GM18505 (cell line): Measurements from ENCODE around the gene MAOB.
"Not testable (repeated sequence)": the region's sequence is repeated elsewhere in the genome, so short reads cannot be mapped to it uniquely, and the experiment has no call there.

Source experiments
- ATAC-seq: cut with Tn5 transposase; IDR thresholded peaks from one replicate; pipeline ENCODE4 v1.9.1; 2021; ENCODE audit not compliant: unreplicated experiment
- POLR2A ChIP-seq: IDR thresholded peaks from 4 replicates; pipeline ENCODE4 v1.6.1; 2011; ENCODE audit warnings: borderline replicate concordance; ENCODE audit not compliant: insufficient read depth, insufficient read length; ENCODE audit errors: extremely low read depth

MAOB gene

DNA sequence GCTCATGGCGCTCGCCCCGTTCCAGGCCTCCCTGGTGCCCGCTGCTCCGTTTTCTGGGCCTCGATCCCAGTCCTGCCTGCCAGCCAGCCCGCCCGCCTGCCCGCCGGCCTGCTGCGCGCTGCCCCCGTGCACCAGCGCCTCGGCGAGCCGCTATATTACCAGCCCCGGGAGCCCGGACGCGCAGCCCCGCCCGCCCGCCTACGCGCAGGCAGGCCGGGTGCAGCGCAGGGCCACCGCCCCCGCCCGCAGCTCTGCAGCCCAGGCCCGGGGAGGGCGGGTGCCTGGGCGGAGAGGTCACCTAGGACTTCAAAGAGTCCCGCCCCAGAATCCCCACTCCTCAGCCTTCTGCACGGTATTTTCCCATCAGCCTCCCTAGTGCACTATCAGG, at the start of gene MAOB:
Gene MAOB, minus strand, starts transcription at position 157 of the 388 bp plus-strand sequence. Its CDS starts 151 bp downstream, at position 6.
- TF ChIP-seq POLR2A, result no peak
- no peak for ATAC-seq

DNA sequence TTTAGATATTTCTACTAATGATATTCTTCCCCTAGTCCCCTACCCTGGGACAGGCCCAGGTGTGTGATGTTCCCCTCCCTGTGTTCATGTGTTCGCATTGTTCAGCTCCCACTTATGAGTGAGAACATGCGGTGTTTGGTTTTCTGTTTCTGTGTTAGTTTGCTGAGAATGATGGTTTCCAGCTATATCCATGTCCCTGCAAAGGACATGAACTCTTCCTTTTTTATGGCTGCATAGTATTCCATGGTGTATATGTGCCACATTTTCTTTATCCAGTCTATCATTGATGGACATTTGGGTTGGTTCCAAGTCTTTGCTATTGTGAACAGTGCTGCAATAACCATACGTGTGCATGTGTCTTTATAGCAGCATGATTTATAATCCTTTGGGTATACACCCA, 39.8 kb upstream of the MAOB start:
- not testable (repeated sequence) for ATAC-seq

DNA sequence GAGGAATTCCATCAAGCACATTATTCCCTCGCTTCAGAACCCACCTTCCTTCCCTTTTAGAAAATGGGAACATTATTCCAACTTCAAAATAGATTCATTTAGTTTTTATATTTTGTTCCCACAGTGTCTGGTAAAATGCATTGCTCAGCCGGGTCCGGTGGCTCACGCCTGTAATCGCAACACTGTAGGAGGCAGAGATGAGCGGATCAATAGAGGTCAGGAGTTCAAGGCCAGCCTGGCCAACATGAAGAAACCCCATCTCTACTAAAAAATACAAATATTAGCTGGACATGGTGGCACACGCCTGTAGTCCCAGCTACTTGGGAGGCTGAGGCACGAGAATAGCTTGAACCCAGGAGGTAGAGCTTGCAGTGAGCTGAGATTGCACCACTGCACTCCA, 28.5 kb upstream of the MAOB start:
- ATAC-seq, result not testable (repeated sequence)

GRCh38 chrX:43910012-43910411, 27.8 kb upstream of the MAOB start:
- ATAC-seq, result no peak
- no peak for TF ChIP-seq POLR2A

GRCh38 chrX:43909141-43909540, 26.9 kb upstream of the MAOB start:
- TF ChIP-seq POLR2A, result no peak
- ATAC-seq, result no peak

DNA sequence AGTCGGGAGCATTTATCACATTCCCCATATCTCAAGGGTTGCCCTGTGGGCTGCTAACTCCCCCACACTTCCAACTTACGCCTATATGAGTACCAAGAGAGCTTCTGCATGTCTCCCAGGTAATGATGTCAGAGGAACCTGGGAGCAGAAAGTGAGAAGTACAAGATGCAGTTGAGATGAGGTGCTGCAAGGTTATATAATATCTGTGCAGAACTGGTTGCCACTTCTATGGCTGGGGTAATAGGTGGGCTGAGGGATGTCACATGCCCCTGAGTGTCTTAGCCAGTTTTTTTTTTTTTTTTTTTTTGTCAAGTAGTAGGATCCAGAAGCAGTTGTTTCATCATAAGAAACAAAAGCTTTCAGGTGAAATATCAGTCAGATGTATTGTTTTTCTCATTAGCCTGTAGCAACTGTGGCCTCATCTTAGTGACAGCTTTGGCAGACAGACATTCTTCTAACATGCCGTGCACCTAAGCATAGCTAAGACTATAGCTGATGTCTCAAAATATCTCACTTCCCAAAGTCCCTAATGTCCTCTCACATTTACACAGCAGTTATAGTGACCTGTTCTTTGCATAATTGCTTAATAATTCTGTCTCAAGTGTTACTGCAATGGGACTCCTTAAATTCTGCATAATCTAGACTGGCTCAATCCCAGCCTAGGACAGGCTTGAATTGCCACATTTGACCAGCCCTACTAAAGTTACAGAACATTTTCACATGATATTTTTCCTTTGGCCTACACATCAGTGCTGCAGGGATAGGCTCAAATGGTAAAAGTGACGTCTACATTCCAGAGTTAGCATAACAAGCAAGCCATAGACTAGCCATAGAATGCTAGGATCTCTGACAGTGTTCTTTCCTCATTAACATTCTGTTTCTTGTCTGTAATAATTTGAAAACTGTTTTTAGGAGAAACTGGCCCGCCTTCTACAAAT, 17.9 kb upstream of the MAOB start:
- ATAC-seq, result no peak
- TF ChIP-seq POLR2A, result no peak

GRCh38 chrX:43898406-43899035, 16.3 kb upstream of the MAOB start:
- no peak for ATAC-seq

GRCh38 chrX:43897290-43897689, 15.0 kb upstream of the MAOB start:
- no peak for ATAC-seq
- TF ChIP-seq POLR2A, result no peak

More at GRCh38 chrX:43898406-43899035, 16.3 kb upstream of the MAOB start:
- TF ChIP-seq POLR2A, result no peak

GRCh38 chrX:43892336-43892870, 10.2 kb upstream of the MAOB start:
- no peak for TF ChIP-seq POLR2A
- ATAC-seq, result no peak

GRCh38 chrX:43885617-43886016, 3.4 kb upstream of the MAOB start:
- no peak for TF ChIP-seq POLR2A
- no peak for ATAC-seq

DNA sequence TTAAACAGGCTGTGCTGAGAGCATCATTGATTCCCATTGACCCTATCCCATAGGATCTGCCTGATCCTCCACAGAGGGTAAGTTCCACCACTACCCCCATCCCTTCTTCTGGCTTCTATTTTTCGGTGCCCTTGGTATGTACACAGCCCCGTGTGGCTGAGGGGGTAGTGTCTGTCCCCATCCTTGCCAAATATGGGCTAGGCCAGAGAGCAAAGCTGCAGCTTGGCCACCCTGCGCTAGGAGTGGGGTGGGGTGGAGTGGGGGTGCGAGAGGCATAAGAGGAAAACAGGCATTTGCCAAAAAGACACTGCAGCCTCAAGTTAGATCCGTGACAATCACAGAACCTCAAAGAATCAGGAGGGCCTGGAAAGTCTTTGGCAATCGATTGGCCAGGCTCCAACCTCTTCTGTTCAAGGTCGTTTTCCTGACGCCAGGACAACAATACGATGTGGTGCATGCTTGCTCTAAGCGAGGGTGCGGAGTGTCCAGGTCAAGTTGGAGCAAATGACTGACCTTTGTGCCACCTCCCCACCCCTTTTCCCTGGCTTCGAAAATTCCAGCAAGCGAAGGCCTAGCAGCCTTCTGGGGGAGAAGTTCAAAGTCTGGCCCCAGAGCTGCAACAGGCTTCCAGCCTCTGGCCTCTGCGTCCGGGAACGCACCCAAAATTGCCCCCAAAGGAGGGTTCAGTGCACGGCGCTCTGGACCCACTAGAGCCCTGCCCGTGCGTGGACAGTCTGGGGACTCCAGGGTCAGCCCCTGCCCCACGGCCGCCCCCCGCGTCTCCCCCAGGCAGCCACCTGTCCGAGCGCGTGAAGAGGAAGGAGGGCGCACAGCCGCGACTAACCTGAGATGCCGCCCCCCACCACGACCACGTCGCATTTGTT, 598 bp downstream of the MAOB start:
- no peak for ATAC-seq
- no peak for TF ChIP-seq POLR2A

- no peak for ATAC-seq
- no peak for TF ChIP-seq POLR2A
These were observed 1.8 kb downstream of the MAOB start for GRCh38 chrX:43880425-43880824.

- no peak for ATAC-seq
- no peak for TF ChIP-seq POLR2A
These were observed 3.2 kb downstream of the MAOB start for GRCh38 chrX:43878906-43879526.
